ENCODE measurements around the gene ZNF292. TPM values are rescaled to one million over a fixed set of nuclear protein-coding genes. Genes with fewer than 3 reads are reported as not detected.
A peak's percentile ranks its signal among the peaks of the same experiment; 100 is the strongest.
"Not testable (repeated sequence)": the region's sequence is repeated elsewhere in the genome, so short reads cannot be mapped to it uniquely, and the experiment has no call there.

The ZNF292 gene
- total RNA-seq, 1 donor from 2014 or later, result 34.6 TPM

DNA sequence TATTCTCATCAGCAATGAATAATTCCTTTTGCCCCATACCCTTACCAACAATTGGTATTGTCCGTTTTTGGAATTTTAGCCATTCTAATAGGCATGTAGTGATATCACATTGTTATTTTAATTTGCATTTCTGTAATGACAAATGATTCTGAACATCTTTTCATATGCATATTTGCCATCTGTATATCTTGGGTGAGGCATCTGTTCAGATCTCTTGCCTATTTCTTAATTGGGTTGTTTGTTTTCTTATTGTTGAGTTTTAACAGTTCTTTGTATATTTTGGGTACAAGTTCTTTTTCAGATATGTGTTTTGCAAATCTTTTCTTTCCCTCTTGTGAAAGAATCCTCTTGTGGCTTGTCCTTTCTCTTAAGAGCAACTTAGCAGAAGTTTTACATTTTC, 69.6 kb downstream of the ZNF292 start:
- H3K4me1 Mint-ChIP-seq (ENCODE audit: low read depth), result no peaks in the 10 kb centered on the region
- DNase-seq (ENCODE audit: low spot score), result no peak
- TF ChIP-seq, protein P1, sequence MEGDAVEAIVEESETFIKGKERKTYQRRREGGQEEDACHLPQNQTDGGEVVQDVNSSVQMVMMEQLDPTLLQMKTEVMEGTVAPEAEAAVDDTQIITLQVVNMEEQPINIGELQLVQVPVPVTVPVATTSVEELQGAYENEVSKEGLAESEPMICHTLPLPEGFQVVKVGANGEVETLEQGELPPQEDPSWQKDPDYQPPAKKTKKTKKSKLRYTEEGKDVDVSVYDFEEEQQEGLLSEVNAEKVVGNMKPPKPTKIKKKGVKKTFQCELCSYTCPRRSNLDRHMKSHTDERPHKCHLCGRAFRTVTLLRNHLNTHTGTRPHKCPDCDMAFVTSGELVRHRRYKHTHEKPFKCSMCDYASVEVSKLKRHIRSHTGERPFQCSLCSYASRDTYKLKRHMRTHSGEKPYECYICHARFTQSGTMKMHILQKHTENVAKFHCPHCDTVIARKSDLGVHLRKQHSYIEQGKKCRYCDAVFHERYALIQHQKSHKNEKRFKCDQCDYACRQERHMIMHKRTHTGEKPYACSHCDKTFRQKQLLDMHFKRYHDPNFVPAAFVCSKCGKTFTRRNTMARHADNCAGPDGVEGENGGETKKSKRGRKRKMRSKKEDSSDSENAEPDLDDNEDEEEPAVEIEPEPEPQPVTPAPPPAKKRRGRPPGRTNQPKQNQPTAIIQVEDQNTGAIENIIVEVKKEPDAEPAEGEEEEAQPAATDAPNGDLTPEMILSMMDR (IDR thresholded peaks at IDR 0.05), result no peak
- no peaks in the 10 kb centered on the region for H3K9me3 Mint-ChIP-seq (ENCODE audit: low read depth)
- H3K27ac Mint-ChIP-seq (ENCODE audit: unreplicated experiment), result no peak overlapping the region
- H3K36me3 Mint-ChIP-seq (ENCODE audit: low read depth), result peaks cover 25% of the 10 kb centered on the region
- no peaks in the 10 kb centered on the region for H3K27me3 Mint-ChIP-seq (ENCODE audit: low read depth)
- no peak overlapping the region for H3K4me3 Mint-ChIP-seq (ENCODE audit: unreplicated experiment)

DNA sequence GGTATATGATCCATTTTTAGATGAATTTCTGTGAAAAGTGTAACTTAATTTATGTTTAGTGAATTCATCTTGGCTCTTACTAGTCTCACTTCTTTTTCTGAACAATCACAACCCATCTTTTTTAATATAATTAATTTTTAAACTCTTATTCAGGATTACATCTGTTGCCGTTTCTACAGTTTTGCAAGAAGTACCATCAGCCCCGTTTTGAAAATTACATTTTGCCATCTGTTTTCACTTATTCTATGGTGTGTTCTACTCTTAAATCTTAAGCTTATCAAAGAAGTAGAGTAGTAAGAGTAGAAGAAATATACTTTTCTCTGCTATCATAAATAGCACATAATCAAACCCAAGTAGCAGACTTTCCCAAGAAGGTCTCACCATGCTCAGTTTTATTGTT, 70.1 kb downstream of the ZNF292 start:
- Mint-ChIP-seq H3K9me3 (ENCODE audit: low read depth) (no peaks in the 10 kb centered on the region), H3K27me3 (ENCODE audit: low read depth) (no peaks in the 10 kb centered on the region), H3K36me3 (ENCODE audit: low read depth) (peaks cover 25% of the 10 kb centered on the region), H3K27ac (ENCODE audit: unreplicated experiment) (no peak overlapping the region), H3K4me1 (ENCODE audit: low read depth) (no peaks in the 10 kb centered on the region), H3K4me3 (ENCODE audit: unreplicated experiment) (no peak overlapping the region)
- DNase-seq (ENCODE audit: low spot score), result no peak
- TF ChIP-seq, protein P1 (IDR thresholded peaks at IDR 0.05), result no peak

DNA sequence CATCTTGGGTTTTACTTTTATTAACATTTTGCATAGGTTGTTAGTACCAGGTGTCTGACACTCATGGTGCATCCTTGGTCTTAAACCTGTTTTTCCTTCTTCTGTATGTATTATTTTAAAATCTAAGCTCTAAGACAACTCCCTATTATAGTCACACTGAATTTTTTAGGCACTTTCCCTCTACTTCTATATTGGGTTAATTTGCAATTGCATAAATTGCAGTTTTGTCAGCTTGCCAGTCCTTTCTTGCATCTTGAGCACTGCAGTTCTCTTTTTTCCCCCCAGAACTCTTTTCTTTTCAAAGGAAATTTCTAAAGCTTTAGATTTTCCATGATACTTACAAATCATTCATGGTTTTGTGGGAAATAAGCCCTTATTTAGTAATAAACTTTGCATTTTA, 70.6 kb downstream of the ZNF292 start:
- H3K9me3 Mint-ChIP-seq (ENCODE audit: low read depth), result no peaks in the 10 kb centered on the region
- H3K27ac Mint-ChIP-seq (ENCODE audit: unreplicated experiment), result no peak overlapping the region
- H3K4me3 Mint-ChIP-seq (ENCODE audit: unreplicated experiment), result no peak overlapping the region
- peaks cover 25% of the 10 kb centered on the region for H3K36me3 Mint-ChIP-seq (ENCODE audit: low read depth)
- H3K4me1 Mint-ChIP-seq (ENCODE audit: low read depth), result peaks cover 2% of the 10 kb centered on the region
- TF ChIP-seq, protein P1 (IDR thresholded peaks at IDR 0.05), result no peak
- no peaks in the 10 kb centered on the region for H3K27me3 Mint-ChIP-seq (ENCODE audit: low read depth)
- DNase-seq (ENCODE audit: low spot score), result no peak

DNA sequence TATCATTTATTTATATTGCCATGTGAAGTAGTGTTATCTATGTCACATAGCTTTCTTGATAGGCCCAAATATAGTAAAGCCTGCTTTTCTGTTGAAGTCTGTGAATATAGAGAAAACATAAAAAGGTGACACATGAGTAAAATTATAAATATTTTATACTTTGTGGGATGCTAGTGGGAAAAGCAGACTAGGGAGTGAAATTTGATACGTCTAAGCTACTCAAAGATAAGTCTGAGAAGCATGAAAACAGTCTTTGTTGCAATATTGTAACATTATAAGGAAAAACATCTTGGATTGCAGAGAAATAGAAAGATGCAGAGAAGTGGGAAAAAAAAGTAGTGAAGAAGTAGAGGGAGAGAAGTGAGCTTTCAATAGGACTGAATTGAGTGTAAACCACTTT, 75.4 kb downstream of the ZNF292 start:
- Mint-ChIP-seq H3K36me3 (ENCODE audit: low read depth) (peaks cover 6% of the 10 kb centered on the region), H3K27ac (ENCODE audit: unreplicated experiment) (no peak overlapping the region), H3K4me3 (ENCODE audit: unreplicated experiment) (no peak overlapping the region), H3K4me1 (ENCODE audit: low read depth) (peaks cover 3% of the 10 kb centered on the region), H3K9me3 (ENCODE audit: low read depth) (no peaks in the 10 kb centered on the region), H3K27me3 (ENCODE audit: low read depth) (no peaks in the 10 kb centered on the region)
- TF ChIP-seq, protein P1 (IDR thresholded peaks at IDR 0.05), result no peak
- no peak for DNase-seq (ENCODE audit: low spot score)

DNA sequence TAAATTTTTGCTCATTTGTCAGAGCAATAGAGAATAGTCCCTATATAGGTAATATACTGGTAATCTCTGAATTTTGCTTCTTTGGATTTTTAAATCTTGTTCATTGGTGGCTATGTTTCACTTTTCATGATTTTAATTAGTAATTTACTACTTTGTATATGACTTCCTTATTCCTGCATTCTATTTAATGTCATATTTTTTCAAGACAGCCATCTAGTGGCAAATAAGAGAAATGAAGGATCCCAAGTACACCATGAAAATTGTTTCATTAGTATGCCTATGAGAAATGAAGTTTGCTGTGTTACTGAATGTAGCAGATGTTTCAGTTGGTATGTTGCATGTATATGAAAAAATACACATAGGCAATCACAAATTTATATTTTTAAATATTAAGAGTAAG, 82.4 kb downstream of the ZNF292 start:
- Mint-ChIP-seq H3K27me3 (ENCODE audit: low read depth) (no peaks in the 10 kb centered on the region), H3K9me3 (ENCODE audit: low read depth) (no peaks in the 10 kb centered on the region), H3K36me3 (ENCODE audit: low read depth) (peaks cover 2% of the 10 kb centered on the region), H3K4me1 (ENCODE audit: low read depth) (peaks cover 4% of the 10 kb centered on the region), H3K27ac (ENCODE audit: unreplicated experiment) (no peak overlapping the region), H3K4me3 (ENCODE audit: unreplicated experiment) (no peak overlapping the region)
- TF ChIP-seq, protein P1 (IDR thresholded peaks at IDR 0.05), result peak; percentile 87
- no peak for DNase-seq (ENCODE audit: low spot score)

DNA sequence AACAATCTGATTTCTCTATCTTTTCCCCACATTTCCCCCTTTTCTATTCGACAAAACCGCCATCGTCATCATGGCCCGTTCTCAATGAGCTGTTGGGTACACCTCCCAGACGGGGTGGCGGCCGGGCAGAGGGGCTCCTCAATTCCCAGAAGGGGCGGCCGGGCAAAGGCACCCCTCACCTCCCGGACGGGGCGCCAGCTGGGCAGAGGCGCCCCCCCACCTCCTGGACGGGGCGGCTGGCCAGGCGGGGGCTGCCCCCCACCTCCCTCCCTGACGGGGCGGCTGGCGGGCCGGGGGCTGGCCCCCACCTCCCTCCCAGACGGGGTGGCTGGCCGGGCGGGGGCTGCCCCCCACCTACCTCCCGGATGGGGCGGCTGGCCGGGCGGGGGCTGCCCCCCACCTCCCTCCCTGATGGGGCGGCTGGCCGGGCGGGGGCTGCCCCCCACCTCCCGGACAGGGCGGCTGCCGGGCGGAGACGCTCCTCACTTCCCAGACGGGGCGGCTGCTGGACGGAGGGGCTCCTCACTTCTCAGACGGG, 83.8 kb downstream of the ZNF292 start:
- not testable (repeated sequence) for H3K4me1 Mint-ChIP-seq (ENCODE audit: low read depth); H3K27me3 Mint-ChIP-seq (ENCODE audit: low read depth); H3K27ac Mint-ChIP-seq (ENCODE audit: unreplicated experiment); H3K4me3 Mint-ChIP-seq (ENCODE audit: unreplicated experiment); H3K9me3 Mint-ChIP-seq (ENCODE audit: low read depth); H3K36me3 Mint-ChIP-seq (ENCODE audit: low read depth)
- DNase-seq (ENCODE audit: low spot score), result peak; percentile 49

All from chondrocyte (in vitro differentiated cells).